GM18502 (cell line): Measurements from ENCODE around the gene PCBP3.

Source experiments
- ATAC-seq: cut with Tn5 transposase; IDR thresholded peaks from one replicate; pipeline ENCODE4 v1.9.1; 2021; ENCODE audit warnings: mild to moderate bottlenecking; ENCODE audit not compliant: unreplicated experiment, poor library complexity

The PCBP3 gene

GRCh38 chr21:45769294-45769693 lies 125.8 kb downstream of the PCBP3 start:
- no peak for ATAC-seq

- ATAC-seq = no peak
Measured at GRCh38 chr21:45769896-45770295, 126.4 kb downstream of the PCBP3 start.

GRCh38 chr21:45772180-45772579 lies 128.7 kb downstream of the PCBP3 start:
- ATAC-seq = no peak

- no peak for ATAC-seq
Measured at GRCh38 chr21:45774291-45774690, 130.8 kb downstream of the PCBP3 start.

GRCh38 chr21:45776971-45777370 lies 133.4 kb downstream of the PCBP3 start:
- no peak for ATAC-seq

GRCh38 chr21:45778686-45779085 lies 135.2 kb downstream of the PCBP3 start:
- ATAC-seq = no peak

GRCh38 chr21:45779226-45779625 lies 135.7 kb downstream of the PCBP3 start:
- ATAC-seq = no peak

- no peak for ATAC-seq
Measured at GRCh38 chr21:45780647-45781046, 137.1 kb downstream of the PCBP3 start.

GRCh38 chr21:45781741-45782140 lies 138.2 kb downstream of the PCBP3 start:
- no peak for ATAC-seq

GRCh38 chr21:45786660-45787059 lies 143.1 kb downstream of the PCBP3 start:
- ATAC-seq = no peak

GRCh38 chr21:45787371-45787770 lies 143.8 kb downstream of the PCBP3 start:
- ATAC-seq = no peak

- ATAC-seq = no peak
Measured at GRCh38 chr21:45788198-45788597, 144.7 kb downstream of the PCBP3 start.

GRCh38 chr21:45788637-45789506 lies 145.3 kb downstream of the PCBP3 start:
- no peak for ATAC-seq

- ATAC-seq = no peak
Measured at GRCh38 chr21:45790427-45790826, 146.9 kb downstream of the PCBP3 start.

- ATAC-seq = no peak
Measured at GRCh38 chr21:45791562-45792418, 148.3 kb downstream of the PCBP3 start.

- no peak for ATAC-seq
Measured at GRCh38 chr21:45792682-45793383, 149.3 kb downstream of the PCBP3 start.

GRCh38 chr21:45794027-45794426 lies 150.5 kb downstream of the PCBP3 start:
- ATAC-seq = no peak

GRCh38 chr21:45796003-45796402 lies 152.5 kb downstream of the PCBP3 start:
- ATAC-seq = no peak

GRCh38 chr21:45797338-45797737 lies 153.8 kb downstream of the PCBP3 start:
- ATAC-seq = no peak

GRCh38 chr21:45799765-45800338 lies 156.3 kb downstream of the PCBP3 start:
- ATAC-seq = no peak
